Sigmoid colon (tissue), 4 donors: ENCODE data around the gene NGDN.
A peak's percentile ranks its signal among the peaks of the same experiment; 100 is the strongest.

Source experiments
- CTCF ChIP-seq, 4 experiments: fragments of 450-650 bp in 3 of 4; fragments of 200-600 bp in 1 of 4; IDR thresholded peaks; one replicate each; pipeline ENCODE4 v1.5.1; 2016 to 2019; ENCODE audit warnings: antibody characterized with exemption in 4 of 4, mild to moderate bottlenecking in 3 of 4, moderate library complexity in 2 of 4
- EP300 ChIP-seq, 4 donors: sonication (generic); formaldehyde crosslinking; IDR thresholded peaks; one replicate each; pipeline ENCODE4 v1.6.1; 2017; ENCODE audit warnings: antibody characterized with exemption in 4 of 4
- POLR2A ChIP-seq, 2 donors: fragments of 450-650 bp; IDR thresholded peaks; one replicate each; pipeline ENCODE4 v1.6.1; 2016; ENCODE audit warnings: antibody characterized with exemption in 2 of 2, mild to moderate bottlenecking in 2 of 2, moderate library complexity in 2 of 2
- POLR2AphosphoS5 ChIP-seq, 4 donors: sonication (generic); formaldehyde crosslinking; IDR thresholded peaks; one replicate each; pipeline ENCODE4 v1.6.1; 2017; ENCODE audit warnings: antibody characterized with exemption in 4 of 4

GRCh38 chr14:23478109-23478759 lies 8.7 kb downstream of the NGDN start:
- TF ChIP-seq POLR2AphosphoS5 (IDR thresholded peaks at IDR 0.05) (no peak), CTCF (IDR thresholded peaks at IDR 0.05) (peak in 3 of 4 experiments; percentile 67 to 68 (median 67)), POLR2A (IDR thresholded peaks at IDR 0.05) (no peak), EP300 (IDR thresholded peaks at IDR 0.05) (no peak)
